GM19099 (cell line): ENCODE measurements around the gene CBLC.

Experiments used
- POLR2A ChIP-seq: IDR thresholded peaks from 3 replicates; pipeline ENCODE4 v1.6.1; 2011; ENCODE audit warnings: low read depth; ENCODE audit not compliant: insufficient read length; ENCODE audit errors: extremely low read depth

The CBLC gene

GRCh38 chr19:44770550-44771257 lies 7.0 kb upstream of the CBLC start:
- peak; percentile 22 for TF ChIP-seq POLR2A

- no peak for TF ChIP-seq POLR2A
These were observed 4.7 kb upstream of the CBLC start for GRCh38 chr19:44772959-44773358.

- TF ChIP-seq POLR2A, result no peak
These were observed 1.9 kb upstream of the CBLC start for GRCh38 chr19:44775676-44776240.

GRCh38 chr19:44776402-44777096 lies 1.1 kb upstream of the CBLC start:
- no peak for TF ChIP-seq POLR2A

GRCh38 chr19:44779150-44779549 lies 1.5 kb downstream of the CBLC start:
- no peak for TF ChIP-seq POLR2A

GRCh38 chr19:44782729-44783128 lies 5.0 kb downstream of the CBLC start:
- TF ChIP-seq POLR2A, result no peak

- no peak for TF ChIP-seq POLR2A
These were observed 5.9 kb downstream of the CBLC start for GRCh38 chr19:44783545-44783944.

GRCh38 chr19:44785271-44785670 lies 7.6 kb downstream of the CBLC start:
- TF ChIP-seq POLR2A, result no peak

- no peak for TF ChIP-seq POLR2A
These were observed 8.3 kb downstream of the CBLC start for GRCh38 chr19:44785993-44786392.

- TF ChIP-seq POLR2A, result no peak
These were observed 11.3 kb downstream of the CBLC start for GRCh38 chr19:44788971-44789370.

GRCh38 chr19:44789943-44790483 lies 12.3 kb downstream of the CBLC start:
- TF ChIP-seq POLR2A, result no peak

GRCh38 chr19:44792281-44792680 lies 14.6 kb downstream of the CBLC start:
- no peak for TF ChIP-seq POLR2A

GRCh38 chr19:44794610-44795009 lies 16.9 kb downstream of the CBLC start:
- TF ChIP-seq POLR2A, result no peak

GRCh38 chr19:44795398-44795987 lies 17.8 kb downstream of the CBLC start:
- no peak for TF ChIP-seq POLR2A

GRCh38 chr19:44796701-44797115 lies 19.0 kb downstream of the CBLC start:
- no peak for TF ChIP-seq POLR2A
